IMR-90 (cell line): ENCODE measurements around the gene PIK3R5. TPM values are rescaled to one million over a fixed set of nuclear protein-coding genes. Genes with fewer than 3 reads are reported as not detected.

Experiments used
- ATAC-seq: fragments of 200-7000 bp; cut with Tn5 transposase; 2 replicates; pipeline ENCODE4 v1.9.1; 2020; ENCODE audit warnings: low read depth, mild to moderate bottlenecking, moderate library complexity
- BruUV-seq: library from RNA; stranded (reverse); fragments of 400-500 nt; replicated peaks from 2 replicates; lab custom pipeline; 2021; lab: Mats Ljungman, UMichigan
- CTCF ChIA-PET: fragments of 300-600 bp; formaldehyde crosslinking; extraction: SDS; loops from one replicate; lab custom pipeline; 2021; ENCODE audit warnings: antibody characterized with exemption; lab: Yijun Ruan, JAX
- POLR2A ChIA-PET: fragments of 300-600 bp; sonication (Branson Sonifier 250); formaldehyde crosslinking; loops from one replicate; lab custom pipeline; 2022; ENCODE audit warnings: antibody characterized with exemption; ENCODE audit not compliant: unreplicated experiment; lab: Charles Lee
- DNase-seq: peaks from one replicate; pipeline ENCODE4 v3.0.0; 2013
- H2AFZ ChIP-seq: replicated peaks from 2 replicates; pipeline ENCODE3; 2013; ENCODE audit warnings: low read length, mild to moderate bottlenecking; ENCODE audit not compliant: poor library complexity
- H2AK5ac ChIP-seq: 2 replicates; pipeline ENCODE4 v1.6.1; 2013; ENCODE audit warnings: low read depth, low read length, inconsistent platforms
- H2AK9ac ChIP-seq: replicated peaks from 2 replicates; pipeline ENCODE3; 2013; ENCODE audit warnings: mild to moderate bottlenecking, low read depth, low read length, moderate library complexity; ENCODE audit not compliant: poor library complexity
- H2BK120ac ChIP-seq: 2 replicates; pipeline ENCODE4 v1.6.1; 2013; ENCODE audit warnings: low read depth, low read length, inconsistent platforms
- H2BK15ac ChIP-seq: 3 replicates; pipeline ENCODE4 v1.6.1; 2013; ENCODE audit warnings: low read depth, low read length, inconsistent platforms
- H2BK20ac ChIP-seq: 2 replicates; pipeline ENCODE4 v1.6.1; 2013; ENCODE audit warnings: low read depth, mild to moderate bottlenecking, inconsistent platforms, low read length, moderate library complexity
- H2BK5ac ChIP-seq: 2 replicates; pipeline ENCODE4 v1.6.1; 2013; ENCODE audit warnings: mild to moderate bottlenecking, low read depth, low read length, inconsistent platforms; ENCODE audit not compliant: poor library complexity, severe bottlenecking
- H3K14ac ChIP-seq: replicated peaks from 2 replicates; pipeline ENCODE4 v1.6.1; 2013; ENCODE audit warnings: low read depth, low read length, inconsistent platforms
- H3K18ac ChIP-seq: 2 replicates; pipeline ENCODE4 v1.6.1; 2013; ENCODE audit warnings: low read depth, low read length, control low read depth
- H3K23ac ChIP-seq: 2 replicates; pipeline ENCODE4 v1.6.1; 2013; ENCODE audit warnings: low read depth, low read length, inconsistent platforms
- H3K27ac ChIP-seq: 2 replicates; pipeline ENCODE4 v1.5.1; 2013; ENCODE audit warnings: mild to moderate bottlenecking, control low read depth, low read length; ENCODE audit not compliant: insufficient read depth
- H3K27me3 ChIP-seq: 2 replicates; pipeline ENCODE4 v1.6.1; 2013; ENCODE audit warnings: low read length; ENCODE audit not compliant: control insufficient read depth, insufficient read depth
- H3K36me3 ChIP-seq: 2 replicates; pipeline ENCODE4 v1.6.1; 2013; ENCODE audit warnings: low read length, mixed read lengths; ENCODE audit not compliant: control insufficient read depth, insufficient read depth
- H3K4ac ChIP-seq: 2 replicates; pipeline ENCODE4 v1.6.1; 2013; ENCODE audit warnings: low read depth, low read length, inconsistent platforms
- H3K4me1 ChIP-seq: 2 replicates; pipeline ENCODE4 v1.6.1; 2013; ENCODE audit warnings: low read length, mixed read lengths; ENCODE audit not compliant: control insufficient read depth, insufficient read depth
- H3K4me2 ChIP-seq: 2 replicates; pipeline ENCODE4 v1.6.1; 2013; ENCODE audit warnings: low read depth, mild to moderate bottlenecking, control low read depth, low read length, moderate library complexity
- H3K4me3 ChIP-seq: 2 replicates; pipeline ENCODE4 v1.5.1; 2013; ENCODE audit warnings: low read depth, mild to moderate bottlenecking, control low read depth, low read length, moderate library complexity; ENCODE audit not compliant: insufficient read depth
- H3K56ac ChIP-seq: 2 replicates; pipeline ENCODE4 v1.6.1; 2013; ENCODE audit warnings: low read length, inconsistent platforms; ENCODE audit not compliant: insufficient read depth; ENCODE audit errors: extremely low read depth
- H3K79me1 ChIP-seq, 2 experiments: 2 replicates each; pipeline ENCODE4 v1.6.1; 2013; ENCODE audit warnings: low read length in 2 of 2, inconsistent platforms in 1 of 2, low read depth in 1 of 2
- H3K9ac ChIP-seq: 2 replicates; pipeline ENCODE4 v1.6.1; 2013; ENCODE audit warnings: low read depth, low read length, control low read depth
- H3K9me1 ChIP-seq: 2 replicates; pipeline ENCODE4 v1.6.1; 2013; ENCODE audit warnings: low read length, inconsistent platforms; ENCODE audit not compliant: insufficient read depth
- H3K9me3 ChIP-seq: 2 replicates; pipeline ENCODE4 v1.6.1; 2013; ENCODE audit warnings: low read length; ENCODE audit not compliant: control insufficient read depth, insufficient read depth
- H4K20me1 ChIP-seq: 2 replicates; pipeline ENCODE4 v1.6.1; 2013; ENCODE audit warnings: low read length, inconsistent platforms; ENCODE audit not compliant: insufficient read depth
- H4K5ac ChIP-seq: 2 replicates; pipeline ENCODE4 v1.6.1; 2013; ENCODE audit warnings: mild to moderate bottlenecking, low read depth, low read length, control low read depth
- H4K8ac ChIP-seq, 2 experiments: 2 replicates each; pipeline ENCODE4 v1.6.1; 2013; ENCODE audit warnings: low read depth in 2 of 2, low read length in 2 of 2, control low read depth in 1 of 2, inconsistent platforms in 1 of 2
- H4K91ac ChIP-seq: 2 replicates; pipeline ENCODE4 v1.6.1; 2013; ENCODE audit warnings: low read depth, low read length, inconsistent platforms; ENCODE audit not compliant: insufficient read depth
- BHLHE40 ChIP-seq: fragments of 150-350 bp; IDR thresholded peaks from 2 replicates; pipeline ENCODE4 v1.6.1; 2016; ENCODE audit warnings: mild to moderate bottlenecking, low read depth, low read length
- CEBPB ChIP-seq: IDR thresholded peaks from 2 replicates; pipeline ENCODE4 v1.6.1; 2012; ENCODE audit warnings: low read depth, low read length, improper control_type of control experiment
- FOS ChIP-seq: fragments of 150-350 bp; IDR thresholded peaks from 2 replicates; pipeline ENCODE4 v1.6.1; 2016; ENCODE audit warnings: low read depth, low read length
- MAFK ChIP-seq: IDR thresholded peaks from 2 replicates; pipeline ENCODE4 v1.6.1; 2012; ENCODE audit warnings: low read depth, low read length, improper control_type of control experiment
- MXI1 ChIP-seq: IDR thresholded peaks from 2 replicates; pipeline ENCODE4 v1.6.1; 2012; ENCODE audit warnings: low read depth, mild to moderate bottlenecking, low read length, moderate library complexity, borderline replicate concordance
- NFE2L2 ChIP-seq: fragments of 150-350 bp; IDR thresholded peaks from 2 replicates; pipeline ENCODE4 v1.6.1; 2016; ENCODE audit warnings: low read depth, mild to moderate bottlenecking, low read length
- POLR2A ChIP-seq: IDR thresholded peaks from 2 replicates; pipeline ENCODE4 v1.6.1; 2012; ENCODE audit warnings: mild to moderate bottlenecking, low read depth, low read length
- RAD21 ChIP-seq: IDR thresholded peaks from 2 replicates; pipeline ENCODE4 v1.6.1; 2012; ENCODE audit warnings: low read length, improper control_type of control experiment
- RCOR1 ChIP-seq: IDR thresholded peaks from 2 replicates; pipeline ENCODE4 v1.6.1; 2012; ENCODE audit warnings: mild to moderate bottlenecking, low read length, improper control_type of control experiment; ENCODE audit not compliant: insufficient replicate concordance
- RFX5 ChIP-seq: IDR thresholded peaks from 2 replicates; pipeline ENCODE4 v1.8.0; 2012; ENCODE audit warnings: low read depth, mild to moderate bottlenecking, low read length, moderate library complexity
- USF2 ChIP-seq: fragments of 150-350 bp; IDR thresholded peaks from 2 replicates; pipeline ENCODE4 v1.6.1; 2017; ENCODE audit warnings: mild to moderate bottlenecking, antibody characterized with exemption, low read length, low read depth
- WGBS, 2 experiments: methylation state at CpG; one replicate each; pipeline versions ENCODE4 v1.1.5 to v1.1.7; 2013; ENCODE audit warnings: missing lambda C conversion rate in 2 of 2; ENCODE audit not compliant: insufficient read length in 1 of 2; ENCODE audit errors: extremely low coverage in 2 of 2; 5-methylcytosine and 5-hydroxymethylcytosine counted together
- dilution Hi-C: fragments of 300-500 bp; cut with HindIII; formaldehyde crosslinking; loops from one replicate; pipeline ENCODE4 v1.14.3; 2018; ENCODE audit warnings: low sequenced_read_pairs; ENCODE audit not compliant: unreplicated experiment
- in situ Hi-C: fragments of 300-500 bp; cut with MboI; formaldehyde crosslinking; loops from 3 replicates; pipeline ENCODE4 v1.14.3; 2019; ENCODE audit warnings: low sequenced_read_pairs, inconsistent platforms, mixed read lengths
- intact Hi-C: fragments of 100-400 bp; cut with micrococcal nuclease; formaldehyde crosslinking; loops from 2 replicates; pipeline ENCODE4 v1.10.0; 2022
- polyA plus RNA-seq, 3 experiments: library from polyadenylated mRNA; depleted of rRNA; stranded (reverse); fragments of >200 nt; gene quantifications; 2 replicates each; pipeline ENCODE4 v1.2.3, GENCODE V29; 2012; ENCODE audit warnings: low replicate concordance in 1 of 3
- total RNA-seq: library from RNA; depleted of rRNA; stranded (reverse); fragments of >200 nt; gene quantifications from 2 replicates; pipeline ENCODE4 v1.2.3, GENCODE V29; 2012
- TF ChIP-seq, protein P1 (sequence below): conservative IDR thresholded peaks from 2 replicates; pipeline ENCODE4 v1.5.1; 2012; ENCODE audit warnings: mild to moderate bottlenecking, low read depth, low read length, improper control_type of control experiment

PIK3R5 gene
- total and polyA plus RNA-seq, 2 of the 4 experiments (the other 2 are of a cell fraction) = not detected

- ATAC-seq = no peak
- WGBS, 2 experiments = no CpG with 5 or more reads among the region's 3 CpGs
- Histone ChIP-seq H3K18ac (no peak overlapping the region), H4K5ac (no peak overlapping the region), H3K9ac (no peak overlapping the region), H3K23ac (no peak overlapping the region), H2BK15ac (no peak overlapping the region), H2AK5ac (no peak overlapping the region), H2AFZ (no peak overlapping the region), H3K56ac (no peak overlapping the region), H3K36me3 (no peaks in the 10 kb centered on the region), H3K27ac (no peak overlapping the region), H2BK120ac (no peak overlapping the region), H4K20me1 (no peaks in the 10 kb centered on the region), H3K4ac (no peak overlapping the region), H3K9me1 (no peaks in the 10 kb centered on the region), H4K8ac (no peak overlapping the region), H3K79me1 (no peaks in the 10 kb centered on the region), H2BK20ac (no peak overlapping the region), H3K4me1 (no peaks in the 10 kb centered on the region), H4K91ac (no peak overlapping the region), H3K4me2 (no peak overlapping the region), H3K9me3 (peaks cover 14% of the 10 kb centered on the region), H2AK9ac (no peak overlapping the region), H3K14ac (no peak overlapping the region), H2BK5ac (no peak overlapping the region), H3K27me3 (no peaks in the 10 kb centered on the region), H3K4me3 (no peak overlapping the region)
- ChIA-PET CTCF (no interaction called here), POLR2A (no interaction called here)
- in situ Hi-C loops = no loop called here
- dilution Hi-C loops = no loop called here
- no peak for DNase-seq
- intact Hi-C loops = no loop called here
- TF ChIP-seq BHLHE40 = no peak
- no peak for TF ChIP-seq RCOR1
- no peak for TF ChIP-seq POLR2A
- no peak for TF ChIP-seq CEBPB
- TF ChIP-seq MXI1 = no peak
- TF ChIP-seq, protein P1, sequence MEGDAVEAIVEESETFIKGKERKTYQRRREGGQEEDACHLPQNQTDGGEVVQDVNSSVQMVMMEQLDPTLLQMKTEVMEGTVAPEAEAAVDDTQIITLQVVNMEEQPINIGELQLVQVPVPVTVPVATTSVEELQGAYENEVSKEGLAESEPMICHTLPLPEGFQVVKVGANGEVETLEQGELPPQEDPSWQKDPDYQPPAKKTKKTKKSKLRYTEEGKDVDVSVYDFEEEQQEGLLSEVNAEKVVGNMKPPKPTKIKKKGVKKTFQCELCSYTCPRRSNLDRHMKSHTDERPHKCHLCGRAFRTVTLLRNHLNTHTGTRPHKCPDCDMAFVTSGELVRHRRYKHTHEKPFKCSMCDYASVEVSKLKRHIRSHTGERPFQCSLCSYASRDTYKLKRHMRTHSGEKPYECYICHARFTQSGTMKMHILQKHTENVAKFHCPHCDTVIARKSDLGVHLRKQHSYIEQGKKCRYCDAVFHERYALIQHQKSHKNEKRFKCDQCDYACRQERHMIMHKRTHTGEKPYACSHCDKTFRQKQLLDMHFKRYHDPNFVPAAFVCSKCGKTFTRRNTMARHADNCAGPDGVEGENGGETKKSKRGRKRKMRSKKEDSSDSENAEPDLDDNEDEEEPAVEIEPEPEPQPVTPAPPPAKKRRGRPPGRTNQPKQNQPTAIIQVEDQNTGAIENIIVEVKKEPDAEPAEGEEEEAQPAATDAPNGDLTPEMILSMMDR = no peak
- no peak for TF ChIP-seq FOS
- no peak for TF ChIP-seq RFX5
- TF ChIP-seq RAD21 = no peak
- TF ChIP-seq NFE2L2 = no peak
- no peak for TF ChIP-seq MAFK
- TF ChIP-seq USF2 = no peak
- no TSS peak for BruUV-seq
These were observed 2.5 kb downstream of the PIK3R5 start for GRCh38 chr17:8963014-8963413.
